GM13976 (cell line): ENCODE data around the gene CREM.

Source experiments
- DNase-seq: peaks from one replicate; pipeline ENCODE4 v3.0.0; 2012; ENCODE audit warnings: low spot score
- CTCF ChIP-seq: IDR thresholded peaks from 2 replicates; pipeline ENCODE4 v1.5.1; 2012; ENCODE audit warnings: borderline replicate concordance, mild to moderate bottlenecking; ENCODE audit not compliant: insufficient read depth; ENCODE audit errors: extremely low read depth, missing control alignments, control extremely low read depth
- in situ Hi-C: fragments of 300-500 bp; cut with MboI; formaldehyde crosslinking; loops from one replicate; pipeline ENCODE4 v1.12.0; 2022; ENCODE audit warnings: low sequenced_read_pairs, mixed read lengths, inconsistent platforms; ENCODE audit not compliant: unreplicated experiment

The CREM gene

DNA sequence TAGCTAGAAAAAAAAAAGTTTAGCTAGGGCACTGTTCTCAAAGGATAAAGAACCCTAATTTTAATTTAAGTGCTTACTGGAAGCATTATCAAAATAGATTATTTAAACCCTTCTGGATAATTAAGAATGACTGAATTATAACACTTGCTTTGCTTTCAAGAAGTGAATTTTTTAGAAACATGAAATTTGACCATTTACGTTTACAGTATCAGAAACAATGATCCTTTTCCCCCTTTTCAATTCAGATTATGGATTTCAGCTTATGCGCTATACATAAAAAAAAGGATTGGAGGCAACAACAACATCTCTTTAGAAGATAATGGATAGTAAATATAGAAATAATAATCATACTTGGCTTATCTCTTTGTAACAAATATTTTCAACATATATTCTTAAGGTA, 39.2 kb downstream of the CREM start:
- no peak for DNase-seq
- TF ChIP-seq CTCF, result no peak
- in situ Hi-C loops, result no loop called here

DNA sequence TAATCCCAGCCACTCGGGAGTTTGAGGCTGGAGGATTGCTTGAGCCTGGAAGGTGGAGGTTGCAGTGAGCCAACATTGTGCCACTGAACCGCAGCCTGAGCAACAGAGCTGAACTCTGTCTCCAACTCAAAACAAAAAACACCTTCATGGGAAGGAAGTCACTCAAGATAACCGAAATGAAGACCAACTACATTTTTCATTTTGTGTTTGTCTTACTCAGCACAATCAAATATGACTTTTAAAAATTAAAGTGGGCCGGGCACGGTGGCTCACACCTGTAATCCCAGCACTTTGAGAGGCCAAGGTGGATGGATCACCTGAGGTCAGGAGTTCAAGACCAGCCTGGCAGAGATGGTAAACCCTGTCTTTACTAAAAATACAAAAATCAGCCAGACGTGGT, 40.0 kb downstream of the CREM start:
- in situ Hi-C loops, result no loop called here
- no peak for DNase-seq
- no peak for TF ChIP-seq CTCF

DNA sequence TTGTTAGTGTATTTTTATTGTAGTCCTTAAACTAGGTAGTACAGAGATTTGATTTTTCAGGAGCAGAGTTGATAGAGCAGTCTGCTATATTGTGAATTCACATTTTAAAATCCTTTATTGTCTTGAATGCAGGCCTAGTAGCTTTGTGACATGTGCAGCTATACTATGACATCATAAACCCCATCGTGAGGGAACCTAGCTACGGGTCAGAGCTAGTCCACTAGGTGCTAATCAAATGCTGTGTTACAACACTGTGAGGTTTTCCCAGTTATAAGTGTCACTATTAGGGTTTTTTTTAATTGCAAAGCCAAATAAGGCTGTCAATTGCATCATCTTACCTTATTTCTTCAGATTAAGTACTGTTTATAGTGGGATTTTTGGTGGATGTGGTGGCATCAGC, 40.7 kb downstream of the CREM start:
- in situ Hi-C loops, result no loop called here
- no peak for DNase-seq
- no peak for TF ChIP-seq CTCF

- TF ChIP-seq CTCF, result no peak
- DNase-seq, result no peak
- in situ Hi-C loops, result no loop called here
Measured at GRCh38 chr10:35172146-35172545, 45.5 kb downstream of the CREM start.

GRCh38 chr10:35172574-35172973, 45.9 kb downstream of the CREM start:
- in situ Hi-C loops, result no loop called here
- no peak for TF ChIP-seq CTCF
- no peak for DNase-seq

- no peak for DNase-seq
- TF ChIP-seq CTCF, result no peak
- in situ Hi-C loops, result no loop called here
Measured at GRCh38 chr10:35178331-35178730, 51.7 kb downstream of the CREM start.
